Neural cell (in vitro differentiated cells): ENCODE measurements around the gene DNM3. TPM values are rescaled to one million over a fixed set of nuclear protein-coding genes. Genes with fewer than 3 reads are reported as not detected.
"Not testable (repeated sequence)": the region's sequence is repeated elsewhere in the genome, so short reads cannot be mapped to it uniquely, and the experiment has no call there.

Experiments
- H2AFZ ChIP-seq: fragments of 200-600, 300-800 bp; sonication (generic), shearing (Covaris generic); 2 replicates; pipeline ENCODE4 v1.6.0; 2014; ENCODE audit warnings: low read depth, mild to moderate bottlenecking, antibody characterized with exemption, low read length, moderate library complexity
- H3F3A ChIP-seq: fragments of 200-600 bp; shearing (Covaris generic); 2 replicates; pipeline ENCODE4 v1.6.1; 2016; ENCODE audit warnings: mild to moderate bottlenecking, moderate library complexity, mixed read lengths, antibody characterized with exemption, low read length; ENCODE audit not compliant: insufficient read depth, poor library complexity, severe bottlenecking
- H3K27ac ChIP-seq: fragments of 200-600, 300-800 bp; sonication (generic), shearing (Covaris generic); 2 replicates; pipeline ENCODE4 v1.5.1; 2014; ENCODE audit warnings: mild to moderate bottlenecking, low read length, moderate library complexity
- H3K27me3 ChIP-seq: fragments of 300-800, 200-600 bp; sonication (generic), shearing (Covaris generic); 2 replicates; pipeline ENCODE4 v1.6.0; 2014; ENCODE audit warnings: mild to moderate bottlenecking, low read depth, low read length, moderate library complexity; ENCODE audit not compliant: insufficient read depth
- H3K36me3 ChIP-seq: fragments of 300-800, 200-600 bp; sonication (generic), shearing (Covaris generic); 2 replicates; pipeline ENCODE4 v1.5.1; 2014; ENCODE audit warnings: mild to moderate bottlenecking, antibody characterized with exemption, low read length, moderate library complexity; ENCODE audit not compliant: insufficient read depth
- H3K4me2 ChIP-seq: fragments of 300-800, 200-600 bp; sonication (generic), shearing (Covaris generic); 2 replicates; pipeline ENCODE4 v1.6.0; 2014; ENCODE audit warnings: mild to moderate bottlenecking, low read length
- H3K4me3 ChIP-seq: fragments of 300-800, 200-600 bp; sonication (generic), shearing (Covaris generic); 2 replicates; pipeline ENCODE4 v1.5.1; 2014; ENCODE audit warnings: mild to moderate bottlenecking, low read length, moderate library complexity
- H3K79me2 ChIP-seq: fragments of 200-600 bp; shearing (Covaris generic); replicated peaks from 2 replicates; pipeline ENCODE4 v1.6.0; 2014; ENCODE audit warnings: mild to moderate bottlenecking, low read length, moderate library complexity; ENCODE audit not compliant: insufficient read depth
- H3K9ac ChIP-seq: fragments of 300-800, 200-600 bp; sonication (generic), shearing (Covaris generic); 2 replicates; pipeline ENCODE4 v1.6.1; 2016; ENCODE audit warnings: mild to moderate bottlenecking, low read length, mixed read lengths
- H3K9me2 ChIP-seq: fragments of 200-600 bp; shearing (Covaris generic); 2 replicates; pipeline ENCODE4 v1.6.1; 2016; ENCODE audit warnings: mild to moderate bottlenecking, low read length, mixed read lengths; ENCODE audit not compliant: insufficient read depth
- H3K9me3 ChIP-seq: fragments of 200-600, 300-800 bp; sonication (generic), shearing (Covaris generic); 2 replicates; pipeline ENCODE4 v1.6.1; 2016; ENCODE audit warnings: mild to moderate bottlenecking, mixed run types, low read length, moderate library complexity, mixed read lengths
- H4K20me1 ChIP-seq: fragments of 200-600 bp; shearing (Covaris generic); 2 replicates; pipeline ENCODE4 v1.6.1; 2016; ENCODE audit warnings: mild to moderate bottlenecking, mixed run types; ENCODE audit not compliant: insufficient read depth
- CTCF ChIP-seq: fragments of 450-650 bp; IDR thresholded peaks from 2 replicates; pipeline ENCODE4 v1.5.1; 2014; ENCODE audit warnings: antibody characterized with exemption, mild to moderate bottlenecking, moderate library complexity; ENCODE audit not compliant: poor library complexity, severe bottlenecking
- EZH2 ChIP-seq: fragments of 200-600, 300-800 bp; shearing (Covaris generic), sonication (generic); IDR thresholded peaks from 2 replicates; pipeline ENCODE4 v1.6.1; 2014; ENCODE audit warnings: antibody characterized with exemption, low read length, borderline replicate concordance, mild to moderate bottlenecking; ENCODE audit not compliant: insufficient read depth, poor library complexity, severe bottlenecking
- MXI1 ChIP-seq: fragments of 450-650 bp; conservative IDR thresholded peaks from 2 replicates; pipeline ENCODE4 v1.6.1; 2014; ENCODE audit warnings: antibody characterized with exemption, mild to moderate bottlenecking; ENCODE audit not compliant: poor library complexity, severe bottlenecking
- POLR2AphosphoS5 ChIP-seq: IDR thresholded peaks from 2 replicates; pipeline ENCODE4 v1.6.1; 2012
- RAD21 ChIP-seq: fragments of 450-650 bp; conservative IDR thresholded peaks from 2 replicates; pipeline ENCODE4 v1.6.1; 2014; ENCODE audit warnings: antibody characterized with exemption, mild to moderate bottlenecking, moderate library complexity
- REST ChIP-seq: IDR thresholded peaks from 2 replicates; pipeline ENCODE4 v1.6.1; 2012; ENCODE audit warnings: borderline replicate concordance
- SMC3 ChIP-seq: fragments of 450-650 bp; conservative IDR thresholded peaks from 2 replicates; pipeline ENCODE4 v1.6.1; 2014; ENCODE audit warnings: antibody characterized with exemption, mild to moderate bottlenecking, moderate library complexity; ENCODE audit not compliant: poor library complexity
- TAF1 ChIP-seq: IDR thresholded peaks from 2 replicates; pipeline ENCODE4 v1.6.1; 2012; ENCODE audit warnings: low read depth
- polyA plus RNA-seq: library from polyadenylated mRNA; depleted of rRNA; stranded (reverse); fragments of >200 nt; gene quantifications from 2 replicates; pipeline ENCODE4 v1.2.3, GENCODE V29; 2014

The DNM3 gene
- polyA plus RNA-seq, 1 donor from 2014 or later: 37.1 TPM

- Histone ChIP-seq H3K4me3 (no peak overlapping the region), H3K27ac (no peak overlapping the region), H3K9ac (no peak overlapping the region), H3K27me3 (no peaks in the 10 kb centered on the region), H4K20me1 (no peaks in the 10 kb centered on the region), H3K9me3 (no peaks in the 10 kb centered on the region), H3K4me2 (no peak overlapping the region), H3K9me2 (no peaks in the 10 kb centered on the region), H3K79me2 (no peaks in the 10 kb centered on the region), H3K36me3 (no peaks in the 10 kb centered on the region), H3F3A (no peaks in the 10 kb centered on the region), H2AFZ (no peak overlapping the region)
- no peak for TF ChIP-seq POLR2AphosphoS5
Observed at GRCh38 chr1:172070055-172070454, 228.8 kb downstream of the DNM3 start.

GRCh38 chr1:172071746-172072145 is 230.4 kb downstream of the DNM3 start:
- H3K27me3 ChIP-seq: no peaks in the 10 kb centered on the region
- H3F3A ChIP-seq: no peaks in the 10 kb centered on the region
- no peaks in the 10 kb centered on the region for H3K9me3 ChIP-seq
- H4K20me1 ChIP-seq: no peaks in the 10 kb centered on the region
- H3K4me2 ChIP-seq: no peak overlapping the region
- no peak overlapping the region for H3K9ac ChIP-seq
- no peaks in the 10 kb centered on the region for H3K36me3 ChIP-seq
- H2AFZ ChIP-seq: no peak overlapping the region
- no peak overlapping the region for H3K27ac ChIP-seq
- H3K79me2 ChIP-seq: no peaks in the 10 kb centered on the region
- H3K4me3 ChIP-seq: no peak overlapping the region
- no peak for TF ChIP-seq TAF1
- no peak for TF ChIP-seq RAD21
- TF ChIP-seq SMC3: no peak
- TF ChIP-seq POLR2AphosphoS5: no peak
- TF ChIP-seq EZH2: no peak
- no peak for TF ChIP-seq REST
- no peak for TF ChIP-seq CTCF
- no peak for TF ChIP-seq MXI1
- H3K9me2 ChIP-seq: no peaks in the 10 kb centered on the region

- H2AFZ ChIP-seq, H3K36me3 ChIP-seq, H4K20me1 ChIP-seq, H3K79me2 ChIP-seq, H3K4me3 ChIP-seq, H3K9ac ChIP-seq, H3K9me2 ChIP-seq, H3K27ac ChIP-seq, H3K4me2 ChIP-seq, H3K9me3 ChIP-seq, H3F3A ChIP-seq, H3K27me3 ChIP-seq: not testable (repeated sequence)
Observed at GRCh38 chr1:172079859-172080258, 238.6 kb downstream of the DNM3 start.
